NK-92 (cell line): Measurements from ENCODE around the gene SGPP2.
"Not testable (repeated sequence)": the region's sequence is repeated elsewhere in the genome, so short reads cannot be mapped to it uniquely, and the experiment has no call there.

Experiments used
- DNase-seq: peaks from one replicate; lab custom pipeline; 2025; ENCODE audit not compliant: unreplicated experiment; lab: John Stamatoyannopoulos, UW

Gene SGPP2

DNA sequence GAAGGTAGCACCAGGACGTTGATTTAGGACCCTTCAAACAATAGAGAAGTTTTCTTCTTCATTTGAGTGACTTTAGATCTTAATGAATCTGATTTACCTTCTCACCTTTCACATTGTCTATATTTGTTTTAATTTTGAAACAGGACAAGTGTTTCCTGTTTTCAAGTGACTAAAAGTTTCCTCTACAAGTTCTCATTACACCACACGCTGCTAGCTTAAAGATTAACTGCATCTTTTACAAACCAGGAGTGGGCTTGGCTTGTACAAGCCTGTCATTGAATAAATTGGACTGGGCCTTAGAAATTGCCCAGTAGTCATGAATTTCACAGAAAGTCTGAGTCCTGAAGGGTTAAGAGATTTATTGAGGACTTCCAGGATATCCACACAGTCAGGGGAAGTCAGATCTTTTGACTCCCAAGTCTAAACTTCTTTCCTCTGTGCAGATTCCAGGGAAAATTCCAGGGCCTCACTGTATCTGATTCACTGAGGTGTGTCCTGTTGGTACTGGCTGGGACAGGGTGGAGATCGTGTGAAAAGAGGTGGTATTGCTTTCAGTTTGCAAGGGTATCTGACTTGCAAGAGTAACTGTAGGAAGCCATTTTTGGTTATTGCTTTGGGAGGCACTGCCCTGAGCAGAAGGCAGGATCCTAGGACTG lies 3.4 kb downstream of the SGPP2 start:
- no peak for DNase-seq

DNA sequence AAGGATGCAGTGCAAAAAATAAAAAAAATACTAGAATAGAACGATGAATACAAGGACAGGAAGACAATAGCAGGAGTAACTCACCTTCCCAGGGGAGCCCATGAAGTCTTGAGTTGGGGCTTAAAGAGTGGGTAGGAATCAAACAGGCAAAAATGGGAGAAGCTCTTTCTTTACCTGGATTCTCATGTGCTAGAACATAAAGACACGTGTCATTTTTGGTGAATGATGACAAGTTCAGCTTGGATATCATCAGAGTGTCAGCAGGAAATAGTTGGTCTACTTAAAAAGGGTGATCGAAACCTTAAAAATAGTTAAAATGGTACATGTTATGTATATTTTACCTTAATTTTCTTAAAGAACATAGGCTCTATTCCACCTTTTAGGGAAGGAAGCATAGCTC lies 5.7 kb downstream of the SGPP2 start:
- no peak for DNase-seq

DNA sequence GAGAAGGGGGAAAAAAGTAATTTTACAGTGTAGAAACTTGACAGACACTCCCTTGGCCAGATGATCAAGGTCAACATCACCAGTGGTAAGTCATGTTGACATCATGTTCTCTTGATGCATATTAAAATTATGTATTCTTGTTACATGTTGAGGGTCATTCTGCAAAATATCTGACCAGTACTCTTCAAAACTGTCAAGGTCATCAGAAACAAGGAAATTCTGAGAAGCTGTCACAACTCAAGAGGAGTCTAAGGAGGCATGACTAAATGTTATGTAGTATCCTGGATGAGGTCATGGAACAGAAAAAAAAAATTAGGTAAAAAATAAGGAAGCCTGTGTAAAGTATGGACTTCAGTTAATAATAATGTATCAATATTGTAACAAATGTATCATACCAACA lies 6.3 kb downstream of the SGPP2 start:
- DNase-seq, result no peak

DNA sequence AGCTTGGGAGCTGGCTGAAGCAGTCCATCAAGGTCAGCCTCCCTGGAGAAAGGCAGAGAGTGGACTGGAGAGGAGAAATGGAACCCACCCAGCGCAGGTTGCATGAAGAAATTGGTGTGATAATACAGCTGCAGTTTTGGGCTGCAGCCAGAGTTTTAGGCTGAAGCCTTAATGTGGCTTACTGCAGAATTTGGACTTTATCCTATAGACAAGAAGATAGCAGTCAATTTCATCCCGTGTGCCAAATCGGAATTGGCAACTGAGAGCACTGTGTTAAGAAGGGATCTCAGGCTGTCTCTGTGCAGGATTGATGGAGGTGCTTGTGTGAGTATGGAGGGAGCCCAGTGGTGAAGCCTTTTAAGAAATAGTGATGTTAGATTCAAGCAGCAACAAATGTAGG lies 7.5 kb downstream of the SGPP2 start:
- DNase-seq, result no peak

DNA sequence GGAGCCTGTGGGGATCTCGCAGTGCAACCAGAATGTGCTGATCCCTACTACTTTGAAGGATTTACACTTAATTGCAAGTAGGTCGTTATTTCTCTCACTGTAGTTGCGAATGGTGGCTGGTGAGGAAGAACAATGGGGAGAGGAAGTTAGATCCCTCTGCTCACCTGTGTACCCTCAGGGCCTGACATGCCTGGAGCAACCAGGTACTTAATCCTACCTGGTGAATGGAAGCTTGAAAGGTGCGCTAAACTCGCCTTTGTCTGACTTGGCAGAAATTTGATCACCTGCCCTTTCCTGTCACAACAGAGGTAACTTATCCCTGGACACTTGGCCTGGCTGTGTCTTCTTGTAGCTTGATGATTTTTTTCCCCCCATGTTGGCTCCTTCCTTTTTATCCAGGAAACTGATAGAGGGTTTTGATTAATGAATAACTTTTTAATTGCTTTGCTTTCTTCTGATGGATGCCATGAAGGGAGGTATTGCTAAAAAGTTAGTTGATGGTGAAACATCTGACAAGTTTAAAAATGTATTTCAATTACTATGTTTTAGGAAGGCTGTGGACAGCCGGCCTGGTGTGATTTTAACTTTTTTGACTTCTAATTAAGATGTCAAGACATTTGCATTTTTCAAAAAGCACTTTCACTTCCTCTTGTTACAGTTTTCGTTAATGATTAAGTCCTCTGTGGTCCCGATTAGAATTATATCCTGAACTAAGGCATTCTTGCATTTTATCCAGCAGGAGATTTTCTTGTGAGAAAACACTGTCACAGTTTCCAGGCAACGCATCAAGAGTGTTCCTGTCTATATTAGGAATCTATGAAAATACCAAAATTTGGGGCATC lies 9.2 kb downstream of the SGPP2 start:
- no peak for DNase-seq

DNA sequence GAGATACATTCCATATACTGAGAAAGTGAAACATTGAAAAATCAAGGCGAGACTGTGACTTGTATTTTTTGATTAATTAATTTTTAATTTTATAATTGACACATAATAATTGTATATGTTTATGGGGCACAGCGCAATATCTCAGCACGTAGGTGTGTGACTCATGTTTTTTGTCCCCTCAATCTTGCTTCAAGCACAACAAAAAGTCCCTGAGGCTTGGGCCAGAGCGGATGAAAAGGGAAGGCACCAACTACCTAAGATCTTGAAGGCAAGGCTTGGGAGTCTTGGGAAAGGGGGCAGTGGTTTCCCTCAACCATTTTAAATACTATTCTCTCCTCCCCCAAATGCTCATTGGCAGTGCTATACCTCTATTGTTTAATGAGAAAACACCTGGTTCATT lies 9.9 kb downstream of the SGPP2 start:
- DNase-seq, result no peak

DNA sequence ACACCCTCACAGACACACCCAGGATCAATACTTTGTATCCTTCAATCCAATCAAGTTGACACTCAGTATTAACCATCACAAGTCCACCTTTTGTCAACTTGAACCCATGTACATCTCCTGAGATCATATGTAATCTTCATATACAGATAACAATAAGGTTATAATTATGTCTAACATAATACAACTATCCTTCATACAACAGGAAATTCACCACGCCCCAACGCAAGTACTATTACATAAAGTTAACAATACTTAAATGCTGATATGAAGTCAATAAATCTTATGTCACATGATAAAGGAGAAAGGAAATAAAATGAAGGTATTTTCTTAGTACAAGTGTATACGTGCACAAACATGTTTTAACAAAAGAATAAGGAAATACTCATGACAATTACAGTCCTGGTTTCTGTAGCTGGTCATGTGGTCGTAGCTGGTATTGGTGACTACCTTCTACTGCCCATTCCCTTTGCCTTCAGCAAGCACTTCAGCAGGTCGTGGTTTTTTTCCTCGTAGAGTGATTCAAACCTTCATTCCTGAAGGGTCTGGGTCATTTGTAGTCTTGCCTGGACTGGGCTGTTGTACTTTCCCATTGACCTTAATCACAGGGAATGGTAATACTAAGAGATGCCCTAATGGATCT lies 11.2 kb downstream of the SGPP2 start:
- DNase-seq, result not testable (repeated sequence)

DNA sequence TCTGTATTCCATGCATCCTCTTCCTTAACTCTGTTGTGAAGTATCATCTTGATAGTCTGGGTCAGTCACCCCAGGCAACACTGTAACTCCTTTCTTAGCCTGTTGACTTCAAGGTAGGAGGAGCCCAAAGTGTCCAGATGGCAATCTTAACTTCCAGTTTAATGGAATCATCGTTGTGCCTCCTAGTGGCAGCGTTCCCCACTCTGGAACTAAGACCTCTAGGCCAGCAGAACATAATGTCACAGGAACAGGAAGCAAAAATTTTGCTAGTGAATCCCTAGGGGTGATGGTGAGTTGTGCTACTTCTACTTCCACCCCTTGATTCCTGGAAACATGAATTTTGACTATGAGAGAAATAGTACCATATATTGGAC lies 11.7 kb downstream of the SGPP2 start:
- no peak for DNase-seq

DNA sequence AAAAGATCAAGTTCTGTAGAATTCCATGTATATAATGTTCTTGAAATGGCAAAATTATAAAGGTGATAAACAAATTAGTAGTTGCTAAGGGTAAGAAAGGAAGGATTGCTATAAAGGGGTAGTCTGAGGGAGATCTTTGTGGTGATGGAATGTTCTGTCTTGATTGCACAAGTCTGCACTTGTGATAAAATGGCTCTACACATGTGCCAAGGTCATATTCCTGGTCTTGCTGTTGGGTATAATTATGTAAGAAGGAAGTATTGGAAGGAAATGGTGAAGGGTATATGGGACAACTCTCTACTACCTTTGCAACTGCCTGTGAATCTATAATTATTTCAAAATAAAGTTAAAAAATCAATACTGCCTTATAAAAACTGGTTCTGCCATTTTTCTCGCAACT lies 15.3 kb downstream of the SGPP2 start:
- DNase-seq, result no peak

DNA sequence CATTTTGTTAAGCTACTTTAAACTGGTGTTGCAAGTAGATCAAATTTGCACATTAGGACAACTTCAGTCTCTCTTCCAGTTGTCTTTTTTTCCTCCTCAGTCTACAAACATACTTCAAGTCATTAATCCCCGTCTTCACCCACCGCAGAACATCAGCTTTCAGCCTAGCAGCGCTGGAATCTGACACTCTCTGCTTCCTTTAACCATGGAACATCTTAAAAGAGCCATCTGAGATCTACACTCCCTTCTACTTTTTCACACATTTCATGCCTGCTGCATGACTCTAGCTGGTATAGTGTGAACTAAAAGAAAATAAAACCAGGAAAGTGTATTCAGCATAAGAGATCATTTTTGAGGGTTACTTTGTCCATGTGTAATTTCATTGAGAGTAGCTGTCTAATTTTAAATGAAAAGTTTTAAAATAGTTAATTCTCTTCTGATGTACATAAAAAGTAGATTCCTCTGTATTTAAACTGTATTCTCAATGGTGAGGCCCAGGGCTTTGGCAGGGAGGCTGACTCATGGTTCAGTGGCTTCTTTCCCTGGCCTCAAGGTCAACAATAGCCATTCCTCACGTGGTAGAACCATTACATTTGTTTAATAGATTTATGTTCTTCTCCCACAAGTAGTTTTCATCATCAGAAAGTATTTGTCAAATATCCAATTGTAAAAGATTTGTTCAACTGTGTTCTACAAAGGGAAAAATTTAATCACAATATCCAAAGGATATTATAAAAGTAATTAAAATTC lies 16.5 kb downstream of the SGPP2 start:
- no peak for DNase-seq

DNA sequence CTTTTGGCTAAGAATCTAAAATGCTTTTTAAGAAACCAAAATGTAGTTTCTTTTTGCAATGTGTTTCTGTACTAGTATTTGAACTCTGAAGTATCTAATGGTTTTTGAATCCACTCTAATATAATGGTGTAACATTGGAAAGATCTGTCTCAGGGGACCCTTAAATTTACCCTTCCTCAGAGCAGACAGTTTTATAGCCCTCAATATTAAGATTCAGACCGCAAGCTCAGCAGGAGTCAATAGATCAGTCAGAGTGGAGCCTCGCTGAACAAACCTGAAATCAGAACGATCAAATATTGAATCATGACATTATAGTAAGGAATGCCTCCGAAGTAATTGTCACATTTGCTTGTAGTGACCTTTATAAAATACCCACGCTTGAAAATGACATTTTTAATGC lies 18.3 kb downstream of the SGPP2 start:
- no peak for DNase-seq

DNA sequence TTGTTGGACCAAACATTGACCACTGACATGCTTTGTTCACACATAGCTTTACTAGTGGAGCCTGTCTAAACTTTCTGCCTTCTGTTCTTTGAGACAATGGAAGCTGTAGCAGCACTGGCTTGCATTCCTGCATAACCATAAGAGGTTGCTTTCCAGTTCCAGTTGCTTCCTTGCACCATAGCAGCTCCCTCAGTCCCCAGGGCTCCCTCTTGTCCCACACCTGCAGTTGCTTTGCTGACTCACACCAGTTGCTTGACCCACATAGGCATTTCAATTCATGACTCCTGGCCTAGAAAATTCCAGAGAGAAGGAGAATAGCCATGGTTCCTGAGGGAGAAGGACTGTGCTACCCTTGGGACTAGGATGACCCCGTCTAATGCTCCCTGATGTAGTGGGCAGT lies 20.9 kb downstream of the SGPP2 start:
- DNase-seq, result no peak

DNA sequence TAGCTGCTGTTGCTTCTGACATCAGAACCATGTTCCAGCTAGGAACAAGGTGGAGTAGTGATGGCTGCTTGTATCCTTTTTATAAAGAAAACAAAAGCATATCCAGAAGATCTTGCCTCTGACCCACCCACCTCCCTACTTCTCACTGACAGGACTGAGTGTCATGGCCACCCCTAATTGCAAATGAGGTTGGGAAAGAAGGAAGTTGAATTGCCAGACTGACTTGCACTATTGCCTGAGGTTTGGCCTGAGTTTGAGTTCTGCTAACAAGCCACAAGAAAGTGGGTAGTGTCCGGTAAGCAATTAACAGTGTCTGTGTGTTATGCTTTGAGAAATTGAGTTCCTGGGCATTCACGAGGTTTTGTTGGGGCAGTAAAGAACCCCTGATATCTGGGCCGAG lies 22.8 kb downstream of the SGPP2 start:
- no peak for DNase-seq

DNA sequence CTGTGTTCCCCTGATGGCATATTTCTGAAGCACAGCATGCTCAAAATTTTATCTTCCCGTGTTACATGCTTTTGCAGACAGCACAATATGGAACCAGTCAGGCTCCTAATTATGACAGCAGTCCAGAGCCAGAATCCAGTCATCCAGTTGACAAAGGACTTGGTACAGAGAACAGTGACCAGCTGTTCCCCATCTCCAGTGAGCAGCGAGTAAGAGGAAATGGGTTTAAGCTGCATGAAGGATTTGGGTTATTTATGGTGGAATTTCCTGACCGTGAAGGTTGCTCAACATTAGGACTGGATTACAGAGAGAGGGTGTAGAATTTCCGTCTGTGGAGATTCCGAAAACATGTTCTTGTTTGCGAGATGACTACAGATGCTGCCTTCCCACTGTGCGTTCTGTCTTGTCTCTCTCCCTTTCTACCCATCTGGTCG lies 24.4 kb downstream of the SGPP2 start:
- no peak for DNase-seq

DNA sequence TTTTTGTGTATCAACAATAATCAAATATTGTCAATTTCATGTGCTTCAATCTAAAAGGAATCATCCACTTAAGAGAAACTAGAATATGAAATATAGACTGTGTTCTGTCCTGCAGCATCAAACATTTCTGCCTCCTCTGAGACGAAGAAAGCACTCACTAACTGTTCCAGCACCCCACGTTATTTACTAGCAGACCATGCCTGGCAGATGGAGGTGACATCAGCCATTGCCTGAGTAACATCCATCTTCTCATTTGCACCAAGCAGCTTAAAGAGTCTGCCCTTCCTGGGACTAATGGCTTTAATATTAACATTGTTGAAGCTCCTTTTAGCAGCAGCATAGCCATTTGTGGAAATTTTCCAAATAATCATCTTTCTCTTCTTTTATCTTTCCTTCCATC lies 25.7 kb downstream of the SGPP2 start:
- no peak for DNase-seq

DNA sequence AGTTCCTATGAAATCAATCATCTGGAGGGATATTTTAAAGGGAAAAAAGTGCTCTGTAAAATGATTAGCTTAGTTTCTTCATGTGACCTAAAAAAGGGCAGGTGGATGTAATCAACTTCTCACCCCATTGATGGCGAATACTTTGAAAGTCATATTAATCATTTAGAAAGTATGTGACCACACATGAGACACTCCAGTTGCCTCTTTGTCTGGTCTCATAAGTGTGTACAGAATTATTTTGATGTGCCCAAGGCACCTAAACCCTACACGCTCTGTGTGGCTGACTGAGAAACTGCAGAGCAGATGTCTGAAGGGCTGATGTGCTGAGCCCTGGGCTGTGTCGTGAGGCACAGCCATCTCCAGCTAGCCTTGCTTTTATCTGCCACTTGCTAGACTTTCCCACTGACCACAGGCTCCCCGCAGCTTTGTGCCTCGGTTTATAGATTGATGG lies 26.9 kb downstream of the SGPP2 start:
- no peak for DNase-seq

DNA sequence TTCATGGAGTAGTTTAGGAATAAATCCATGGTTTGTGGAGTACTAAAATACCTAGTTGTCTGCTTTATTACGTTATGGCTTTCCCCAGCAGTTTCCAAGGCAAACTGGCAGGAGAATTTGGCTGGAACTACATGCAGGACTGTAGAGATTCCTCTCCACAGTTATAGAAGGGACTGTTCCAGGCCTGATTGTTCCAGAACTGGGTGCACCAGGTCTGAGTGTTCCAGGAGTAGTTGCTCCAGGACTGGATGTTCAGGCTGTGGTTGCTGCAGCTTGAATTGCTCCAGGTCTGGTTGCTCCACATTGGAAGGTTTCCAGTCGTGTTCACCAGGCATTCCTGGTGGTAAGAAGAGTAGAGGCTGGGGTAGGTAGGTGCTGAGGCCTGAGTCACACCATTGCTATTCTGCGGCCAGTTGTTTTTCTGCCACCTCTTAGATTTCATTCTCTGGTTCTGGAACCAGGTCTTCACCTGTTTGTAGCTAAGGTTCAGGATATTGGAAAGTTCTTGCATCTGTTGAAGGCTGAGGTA lies 28.1 kb downstream of the SGPP2 start:
- DNase-seq, result no peak

DNA sequence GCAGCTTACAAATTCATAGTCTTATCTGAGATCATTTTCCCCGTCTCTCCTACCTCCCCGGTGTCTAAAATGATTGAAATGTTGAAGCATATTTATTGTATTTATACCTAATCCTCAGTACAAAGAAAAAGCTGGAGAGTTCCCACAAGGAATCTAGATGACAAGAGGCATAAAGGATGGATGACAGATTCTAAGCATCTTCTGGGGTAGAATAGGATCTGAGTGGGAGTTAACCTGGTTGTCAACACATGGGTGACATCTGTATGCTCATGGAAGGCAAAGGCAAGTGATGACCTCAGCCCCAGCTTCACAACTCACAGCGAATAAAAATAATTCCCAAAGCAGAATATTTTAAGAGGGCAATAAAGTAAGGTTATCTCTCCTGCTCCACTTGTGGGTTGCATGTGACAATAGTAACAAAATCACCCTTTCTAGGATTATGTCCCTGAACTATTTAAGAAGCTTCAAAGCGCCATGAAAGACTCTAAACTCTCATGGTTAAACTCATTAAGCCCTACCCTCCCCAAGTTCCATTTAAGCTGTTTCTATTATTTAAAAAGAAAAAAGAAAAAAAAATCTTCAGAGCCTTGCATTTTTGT lies 32.2 kb downstream of the SGPP2 start:
- no peak for DNase-seq

DNA sequence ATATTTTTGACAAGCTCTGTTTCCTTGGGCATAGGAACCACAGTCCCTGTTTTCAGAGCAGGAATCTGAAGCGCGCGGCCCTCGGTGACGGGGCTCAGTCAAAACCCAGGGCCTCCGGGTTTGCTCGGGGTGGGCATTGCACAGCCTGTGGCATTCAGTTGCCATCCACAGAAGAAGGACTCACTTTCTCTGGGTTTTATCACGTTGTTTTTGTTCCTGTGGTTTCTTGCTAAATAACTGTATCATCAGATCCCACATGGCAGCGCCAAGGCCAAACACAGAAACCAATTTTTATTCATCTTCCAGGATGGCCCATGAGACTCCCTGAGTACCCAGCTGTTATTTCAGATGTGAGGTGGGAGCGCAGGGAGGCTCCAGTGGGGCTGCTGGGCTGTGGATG lies 35.6 kb downstream of the SGPP2 start:
- DNase-seq, result no peak

DNA sequence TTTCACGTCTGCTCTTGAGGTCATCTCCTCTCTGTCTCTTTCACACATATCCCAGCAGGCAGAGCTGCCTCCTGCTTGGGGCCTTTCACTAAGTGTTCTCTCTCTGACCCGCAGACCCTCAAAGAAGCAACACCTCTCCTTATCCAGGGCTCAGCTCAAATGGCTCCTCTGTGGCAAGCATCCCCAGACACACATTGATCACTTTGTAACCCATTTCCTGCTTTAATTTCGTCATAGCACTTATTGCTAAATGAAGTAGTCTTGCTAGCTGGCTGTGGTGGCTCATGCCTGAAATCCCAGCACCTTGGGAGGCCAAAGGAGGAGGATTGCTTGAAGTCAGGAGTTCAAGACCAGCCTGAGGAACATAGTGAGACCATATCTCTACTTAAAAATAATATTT lies 41.4 kb downstream of the SGPP2 start:
- no peak for DNase-seq

DNA sequence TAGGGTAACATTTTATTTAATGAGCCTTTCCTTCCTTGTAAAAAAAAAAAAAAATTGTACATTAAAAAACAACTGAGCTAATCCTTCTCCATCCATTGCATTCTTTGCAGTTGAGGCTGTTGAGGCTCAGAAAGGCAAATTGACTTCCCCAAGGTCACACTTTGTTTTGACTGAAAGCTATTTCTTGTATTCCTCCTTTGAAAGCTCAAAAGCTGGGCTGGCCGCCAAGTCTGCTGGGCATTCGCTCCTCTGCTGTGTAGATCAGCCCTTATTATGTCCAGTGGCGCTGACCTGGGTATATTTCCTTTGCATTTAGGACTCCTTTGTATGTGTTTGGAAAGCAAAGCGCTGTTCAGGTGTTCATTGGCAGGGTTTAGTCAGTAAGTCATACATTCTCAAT lies 44.0 kb downstream of the SGPP2 start:
- DNase-seq, result no peak
